HepG2 (cell line): ENCODE data around the gene CHSY3. TPM values are rescaled to one million over a fixed set of nuclear protein-coding genes. Genes with fewer than 3 reads are reported as not detected.

Experiments used
- ATAC-seq: fragments of 200-7000 bp; cut with Tn5 transposase; 3 replicates; pipeline ENCODE4 v1.9.1; 2020; ENCODE audit warnings: mild to moderate bottlenecking, moderate library complexity
- BruUV-seq: library from RNA; stranded (reverse); fragments of 400-500 nt; replicated peaks from 2 replicates; lab custom pipeline; 2021; lab: Mats Ljungman, UMichigan
- CTCF ChIA-PET: fragments of 300-600 bp; formaldehyde crosslinking; extraction: SDS; loops from one replicate; lab custom pipeline; 2021; ENCODE audit warnings: low total read pairs, inconsistent platforms, low intra/inter-chr PET ratio; lab: Yijun Ruan, JAX
- POLR2A ChIA-PET: fragments of 350-600 bp; sonication (Branson Sonifier 250); formaldehyde crosslinking; loops from one replicate; lab custom pipeline; 2020; ENCODE audit warnings: antibody characterized with exemption, inconsistent platforms; lab: Yijun Ruan, JAX
- DNase-seq: peaks from one replicate; pipeline ENCODE4 v3.0.0-alpha.2; 2015; ENCODE audit warnings: low spot score
- FAIRE-seq: peaks from 3 replicates; lab custom pipeline; 2011; peaks lifted over from hg19 to GRCh38; lab: Jason Lieb, UNC
- H2AFZ ChIP-seq: one replicate; pipeline ENCODE4 v1.6.1; 2011; ENCODE audit warnings: low read length, inconsistent platforms
- H3K27ac ChIP-seq: fragments of 300-600 bp; 3 replicates; pipeline ENCODE4 v1.8.0; 2011; ENCODE audit warnings: mixed run types, mild to moderate bottlenecking, mixed read lengths, low read length, inconsistent platforms; ENCODE audit not compliant: insufficient read depth; ENCODE audit errors: extremely low read length
- H3K27me3 ChIP-seq, 2 experiments: fragments of 200-600 bp in 1 of 2; 2 replicates in 1 of 2; 3 replicates in 1 of 2; pipeline versions ENCODE4 v1.6.0 to v1.8.0; 2011; ENCODE audit warnings: low read length in 2 of 2, mild to moderate bottlenecking in 2 of 2, moderate library complexity in 2 of 2, inconsistent platforms in 1 of 2; ENCODE audit not compliant: insufficient read depth in 2 of 2, control insufficient read depth in 1 of 2
- H3K36me3 ChIP-seq, 2 experiments: fragments of 200-600 bp in 1 of 2; replicated peaks in 1 of 2; 2 replicates in 1 of 2; 3 replicates in 1 of 2; pipeline versions ENCODE4 v1.5.1 to v1.8.0; 2011; ENCODE audit warnings: low read length in 2 of 2, inconsistent platforms in 1 of 2; ENCODE audit not compliant: insufficient read depth in 2 of 2, control insufficient read depth in 1 of 2
- H3K4me1 ChIP-seq: 2 replicates; pipeline ENCODE4 v1.5.1; 2012; ENCODE audit warnings: low read length, inconsistent platforms; ENCODE audit not compliant: insufficient read depth
- H3K4me2 ChIP-seq: 2 replicates; pipeline ENCODE4 v1.6.0; 2011; ENCODE audit warnings: low read depth, low read length, inconsistent platforms
- H3K4me3 ChIP-seq, 3 experiments: fragments of 200-600 bp in 1 of 3; sonication (generic), shearing (Covaris generic) in 1 of 3; replicated peaks in 1 of 3; 2 replicates each; pipeline ENCODE4 v1.5.1; 2011 to 2016; ENCODE audit warnings: low read length in 3 of 3, inconsistent platforms in 2 of 3, low read depth in 2 of 3, mild to moderate bottlenecking in 2 of 3, control low read depth in 1 of 3, mixed read lengths in 1 of 3; ENCODE audit not compliant: insufficient read depth in 1 of 3
- H3K79me2 ChIP-seq: one replicate; pipeline ENCODE4 v1.6.1; 2011; ENCODE audit warnings: low read length, inconsistent platforms; ENCODE audit not compliant: insufficient read depth
- H3K9ac ChIP-seq: 2 replicates; pipeline ENCODE4 v1.6.0; 2011; ENCODE audit warnings: mild to moderate bottlenecking, low read depth, low read length, inconsistent platforms; ENCODE audit not compliant: insufficient read depth
- H3K9me3 ChIP-seq: 2 replicates; pipeline ENCODE4 v1.5.1; 2012; ENCODE audit warnings: mild to moderate bottlenecking, low read length
- H4K20me1 ChIP-seq: 2 replicates; pipeline ENCODE4 v1.6.0; 2011; ENCODE audit warnings: inconsistent platforms, mild to moderate bottlenecking, low read length, moderate library complexity; ENCODE audit not compliant: insufficient read depth
- EHMT2 ChIP-seq: fragments of 200-600 bp; sonication (generic); IDR thresholded peaks from 2 replicates; pipeline ENCODE4 v1.7.0; 2017; ENCODE audit warnings: antibody characterized with exemption, low read depth, low read length, borderline replicate concordance
- IRF1 ChIP-seq: sonication (generic); formaldehyde crosslinking; IDR thresholded peaks from 2 replicates; pipeline ENCODE4 v1.4.0; 2020; ENCODE audit warnings: low read depth, mild to moderate bottlenecking, missing genetic modification reagents
- KLF6 ChIP-seq: IDR thresholded peaks from 2 replicates; pipeline ENCODE4 v1.8.0; 2016; ENCODE audit warnings: missing biosample characterization, missing genetic modification reagents
- MYC ChIP-seq: sonication (generic); formaldehyde crosslinking; IDR thresholded peaks from 2 replicates; pipeline ENCODE4 v1.9.0; 2021; ENCODE audit warnings: missing genetic modification reagents, borderline replicate concordance
- RARA ChIP-seq: IDR thresholded peaks from 2 replicates; pipeline ENCODE4 v1.6.1; 2016; ENCODE audit warnings: missing genetic modification reagents, missing compliant biosample characterization
- SIX4 ChIP-seq: sonication (generic); formaldehyde crosslinking; IDR thresholded peaks from 2 replicates; pipeline ENCODE4 v1.4.0; 2020; ENCODE audit warnings: missing genetic modification reagents
- TCF7L2 ChIP-seq: IDR thresholded peaks from 2 replicates; pipeline ENCODE4 v1.6.1; 2011; ENCODE audit warnings: mild to moderate bottlenecking, low read depth, low read length, moderate library complexity
- TOPORS ChIP-seq: sonication (generic); formaldehyde crosslinking; IDR thresholded peaks from 2 replicates; pipeline ENCODE4 v1.8.0; 2023; ENCODE audit warnings: mild to moderate bottlenecking, missing genetic modification reagents
- ZBTB34 ChIP-seq: sonication (generic); formaldehyde crosslinking; IDR thresholded peaks from 2 replicates; pipeline ENCODE4 v1.8.0; 2022; ENCODE audit warnings: mild to moderate bottlenecking, missing genetic modification reagents
- ZNF205 ChIP-seq: IDR thresholded peaks from 2 replicates; pipeline ENCODE4 v1.6.1; 2018; ENCODE audit warnings: missing biosample characterization, missing genetic modification reagents
- ZNF343 ChIP-seq: sonication (generic); formaldehyde crosslinking; IDR thresholded peaks from 2 replicates; pipeline ENCODE4 v1.4.0; 2020; ENCODE audit warnings: mild to moderate bottlenecking, missing genetic modification reagents
- ZNF407 ChIP-seq: sonication (generic); formaldehyde crosslinking; IDR thresholded peaks from one replicate; pipeline ENCODE4 v1.5.1; 2020; ENCODE audit warnings: mild to moderate bottlenecking, missing genetic modification reagents; ENCODE audit errors: not compliant biosample characterization
- ZNF460 ChIP-seq: sonication (generic); formaldehyde crosslinking; IDR thresholded peaks from 2 replicates; pipeline ENCODE4 v1.5.1; 2020; ENCODE audit warnings: missing genetic modification reagents, mild to moderate bottlenecking, borderline replicate concordance
- ZNF549 ChIP-seq: sonication (generic); formaldehyde crosslinking; IDR thresholded peaks from 2 replicates; pipeline ENCODE4 v1.5.0; 2020; ENCODE audit warnings: missing genetic modification reagents
- ZNF768 ChIP-seq: sonication (generic); formaldehyde crosslinking; IDR thresholded peaks from 2 replicates; pipeline ENCODE4 v1.4.0; 2020; ENCODE audit warnings: missing genetic modification reagents
- WGBS: methylation state at CpG from one replicate; pipeline ENCODE4 v1.1.6; 2017; ENCODE audit warnings: low lambda C conversion rate; 5-methylcytosine and 5-hydroxymethylcytosine counted together
- in situ Hi-C: cut with HindIII; loops from 2 replicates; pipeline ENCODE4 v1.10.0; 2017; ENCODE audit warnings: low pct_unique_long_range_greater_than_20kb; ENCODE audit not compliant: extremely low pct_ligation_motif_present
- intact Hi-C: fragments of 100-400 bp; cut with micrococcal nuclease; formaldehyde crosslinking; loops from one replicate; pipeline ENCODE4 v1.10.0; 2022; ENCODE audit not compliant: unreplicated experiment
- polyA plus RNA-seq, 8 experiments: library from polyadenylated mRNA; depleted of rRNA in 3 of 8; stranded (reverse) in 7 of 8; unstranded in 1 of 8; fragments of >200 nt; fragmentation: Illumina TruSeq in 4 of 8; extraction: Trizol in 4 of 8; gene quantifications; 2 replicates each; pipeline versions ENCODE4 v1.2.1 to v1.2.3, GENCODE V29; 2011 to 2016; ENCODE audit warnings: low read depth in 4 of 8, missing spikeins in 1 of 8, mixed read lengths in 1 of 8; ENCODE audit not compliant: insufficient read depth in 1 of 8
- total RNA-seq, 5 experiments: library from RNA; depleted of rRNA; stranded (reverse); fragments of >200 nt; fragmentation: Illumina TruSeq; extraction: Trizol; gene quantifications; 2 replicates each; pipeline ENCODE4 v1.2.3, GENCODE V29; 2016; ENCODE audit warnings: low read depth in 1 of 5

The CHSY3 gene
- total and polyA plus RNA-seq, 2 of the 13 experiments (the other 11 are each of a cell fraction or from before 2014, with no cell fraction given): 0.26 to 4.1 TPM

GRCh38 chr5:130002876-130003275 lies 98.6 kb downstream of the CHSY3 start:
- in situ Hi-C loops: no loop called here
- Histone ChIP-seq H4K20me1 (no peaks in the 10 kb centered on the region), H3K4me2 (no peak overlapping the region), H3K79me2 (no peaks in the 10 kb centered on the region), H3K36me3 (no peaks in the 10 kb centered on the region), H3K27me3 (no peaks in the 10 kb centered on the region), H3K9me3 (peaks cover 19% of the 10 kb centered on the region), H3K9ac (no peak overlapping the region), H3K4me1 (no peaks in the 10 kb centered on the region), H3K27ac (no peak overlapping the region), H3K4me3 (no peak overlapping the region), H2AFZ (no peak overlapping the region)
- POLR2A ChIA-PET: no interaction called here
- no peak for ATAC-seq
- CTCF ChIA-PET: no interaction called here
- no peak for FAIRE-seq
- WGBS: 66% methylated on average over 3 of the region's 3 CpGs
- BruUV-seq: no TSS peak
- DNase-seq: no peak
- intact Hi-C loops: no loop called here
- TF ChIP-seq RARA (CRISPR knock-in tag) (no peak), SIX4 (CRISPR knock-in tag) (no peak), ZNF205 (no peak), ZNF407 (CRISPR knock-in tag) (no peak), ZBTB34 (CRISPR knock-in tag) (no peak), ZNF460 (CRISPR knock-in tag) (no peak), ZNF768 (CRISPR knock-in tag) (no peak), TOPORS (CRISPR knock-in tag) (no peak), ZNF343 (CRISPR knock-in tag) (no peak), IRF1 (no peak), EHMT2 (no peak), ZNF549 (CRISPR knock-in tag) (no peak), MYC (CRISPR knock-in tag) (no peak), TCF7L2 (no peak), KLF6 (CRISPR knock-in tag) (no peak)
